Natural killer cell (primary cell): Measurements from ENCODE around the gene DMBT1. TPM values are rescaled to one million over a fixed set of nuclear protein-coding genes. Genes with fewer than 3 reads are reported as not detected.

Source experiments
- ATAC-seq, 3 donors: fragments of 150-1000 bp in 2 of 3; fragments of 200-7000 bp in 1 of 3; cut with Tn5 transposase; 1 replicate in 1 of 3; 2 replicates in 2 of 3; pipeline ENCODE4 v1.10.0; 2021; ENCODE audit warnings: mild to moderate bottlenecking in 2 of 3, moderate library complexity in 2 of 3
- DNase-seq, 2 donors: peaks; one replicate each; pipeline versions ENCODE4 v3.0.0 to v3.0.0-alpha.2; 2013 to 2021; ENCODE audit warnings: mixed read lengths in 1 of 2
- H3K27ac ChIP-seq: one replicate; pipeline ENCODE4 v1.5.1; 2013; ENCODE audit warnings: mild to moderate bottlenecking, low read length
- H3K27me3 ChIP-seq: one replicate; pipeline ENCODE4 v1.6.1; 2013; ENCODE audit warnings: low read length; ENCODE audit not compliant: control insufficient read depth, insufficient read depth
- H3K36me3 ChIP-seq: one replicate; pipeline ENCODE4 v1.6.1; 2013; ENCODE audit warnings: low read length; ENCODE audit not compliant: control insufficient read depth, insufficient read depth
- H3K4me1 ChIP-seq: one replicate; pipeline ENCODE4 v1.6.1; 2013; ENCODE audit warnings: low read length; ENCODE audit not compliant: control insufficient read depth, insufficient read depth
- H3K4me3 ChIP-seq: one replicate; pipeline ENCODE4 v1.5.1; 2013; ENCODE audit warnings: low read length
- H3K9me3 ChIP-seq: one replicate; pipeline ENCODE4 v1.6.1; 2013; ENCODE audit warnings: low read length; ENCODE audit not compliant: control insufficient read depth, insufficient read depth
- H3K27ac Mint-ChIP-seq, 2 donors: one replicate each; pipeline ENCODE4 v1.8.0; 2022; ENCODE audit warnings: mild to moderate bottlenecking in 2 of 2, mixed read lengths in 2 of 2, moderate library complexity in 1 of 2
- H3K27me3 Mint-ChIP-seq, 2 donors: one replicate each; pipeline ENCODE4 v1.8.0; 2022; ENCODE audit warnings: low read depth in 2 of 2, mixed read lengths in 2 of 2
- H3K36me3 Mint-ChIP-seq: one replicate; pipeline ENCODE4 v1.8.0; 2022; ENCODE audit warnings: mixed read lengths
- H3K4me1 Mint-ChIP-seq, 2 donors: one replicate each; pipeline ENCODE4 v1.8.0; 2022; ENCODE audit warnings: mixed read lengths in 2 of 2
- H3K4me3 Mint-ChIP-seq: one replicate; pipeline ENCODE4 v1.8.0; 2022; ENCODE audit warnings: mild to moderate bottlenecking, moderate library complexity, mixed read lengths
- H3K9me3 Mint-ChIP-seq, 2 donors: one replicate each; pipeline ENCODE4 v1.8.0; 2022; ENCODE audit warnings: mixed read lengths in 2 of 2
- WGBS: methylation state at CpG from one replicate; pipeline ENCODE4 v1.1.7; 2013; ENCODE audit warnings: missing lambda C conversion rate; ENCODE audit not compliant: insufficient coverage; 5-methylcytosine and 5-hydroxymethylcytosine counted together
- intact Hi-C: fragments of 100-400 bp; cut with micrococcal nuclease; formaldehyde crosslinking; loops from one replicate; pipeline ENCODE4 v1.14.2; 2022
- total RNA-seq, 4 donors: library from RNA; stranded (reverse); fragments of 120-200 nt in 1 of 4; gene quantifications; one replicate each; pipeline versions ENCODE4 v1.2.3 to v1.2.4, GENCODE V29; 2013 to 2022
- TF ChIP-seq, protein P1 (sequence below): fragments of 200-600 bp; IDR thresholded peaks from one replicate; pipeline ENCODE4 v1.8.0; 2022; ENCODE audit warnings: antibody characterized with exemption

Gene DMBT1
- total RNA-seq, 3 donors from 2014 or later (not counting 1 experiment from before 2014, with no cell fraction given): not detected

DNA sequence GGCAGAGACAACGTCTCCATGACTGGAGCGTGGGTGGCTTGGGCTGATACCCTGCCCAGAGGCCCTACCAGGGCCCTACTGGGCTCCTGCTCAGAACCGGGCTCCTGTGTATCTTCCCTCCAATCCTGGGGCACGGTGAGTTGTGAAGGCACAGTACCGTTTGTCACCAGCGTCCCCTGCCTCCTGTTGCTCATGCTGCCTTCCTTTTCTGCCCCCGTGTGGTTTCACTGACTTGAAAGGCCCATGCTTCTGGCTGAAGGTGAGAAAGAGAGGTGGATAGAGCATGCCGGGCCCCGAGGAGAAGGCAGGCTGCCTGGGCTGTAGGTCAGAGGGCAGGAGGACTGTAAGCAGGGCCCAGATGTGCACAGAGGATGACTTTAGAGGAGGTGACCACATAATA lies 9.1 kb upstream of the DMBT1 start:
- peak in 1 of 2 donors; percentile 71 for DNase-seq
- H3K4me3 ChIP-seq: no peak overlapping the region
- Mint-ChIP-seq H3K9me3 (no peaks in the 10 kb centered on the region), H3K36me3 (no peaks in the 10 kb centered on the region), H3K27me3 (peaks cover 0 to 5% of the 10 kb centered on the region in 2 donors), H3K4me1 (no peaks in the 10 kb centered on the region), H3K27ac (no peak overlapping the region), H3K4me3 (no peak overlapping the region)
- TF ChIP-seq, protein P1, sequence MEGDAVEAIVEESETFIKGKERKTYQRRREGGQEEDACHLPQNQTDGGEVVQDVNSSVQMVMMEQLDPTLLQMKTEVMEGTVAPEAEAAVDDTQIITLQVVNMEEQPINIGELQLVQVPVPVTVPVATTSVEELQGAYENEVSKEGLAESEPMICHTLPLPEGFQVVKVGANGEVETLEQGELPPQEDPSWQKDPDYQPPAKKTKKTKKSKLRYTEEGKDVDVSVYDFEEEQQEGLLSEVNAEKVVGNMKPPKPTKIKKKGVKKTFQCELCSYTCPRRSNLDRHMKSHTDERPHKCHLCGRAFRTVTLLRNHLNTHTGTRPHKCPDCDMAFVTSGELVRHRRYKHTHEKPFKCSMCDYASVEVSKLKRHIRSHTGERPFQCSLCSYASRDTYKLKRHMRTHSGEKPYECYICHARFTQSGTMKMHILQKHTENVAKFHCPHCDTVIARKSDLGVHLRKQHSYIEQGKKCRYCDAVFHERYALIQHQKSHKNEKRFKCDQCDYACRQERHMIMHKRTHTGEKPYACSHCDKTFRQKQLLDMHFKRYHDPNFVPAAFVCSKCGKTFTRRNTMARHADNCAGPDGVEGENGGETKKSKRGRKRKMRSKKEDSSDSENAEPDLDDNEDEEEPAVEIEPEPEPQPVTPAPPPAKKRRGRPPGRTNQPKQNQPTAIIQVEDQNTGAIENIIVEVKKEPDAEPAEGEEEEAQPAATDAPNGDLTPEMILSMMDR: no peak
- H3K36me3 ChIP-seq: no peaks in the 10 kb centered on the region
- no peak overlapping the region for H3K27ac ChIP-seq
- no peaks in the 10 kb centered on the region for H3K9me3 ChIP-seq
- intact Hi-C loops: no loop called here
- WGBS: 45% methylated on average over 9 of the region's 9 CpGs
- peak in 1 of 3 donors; percentile 37 for ATAC-seq
- peaks cover 8% of the 10 kb centered on the region for H3K4me1 ChIP-seq
- H3K27me3 ChIP-seq: no peaks in the 10 kb centered on the region

DNA sequence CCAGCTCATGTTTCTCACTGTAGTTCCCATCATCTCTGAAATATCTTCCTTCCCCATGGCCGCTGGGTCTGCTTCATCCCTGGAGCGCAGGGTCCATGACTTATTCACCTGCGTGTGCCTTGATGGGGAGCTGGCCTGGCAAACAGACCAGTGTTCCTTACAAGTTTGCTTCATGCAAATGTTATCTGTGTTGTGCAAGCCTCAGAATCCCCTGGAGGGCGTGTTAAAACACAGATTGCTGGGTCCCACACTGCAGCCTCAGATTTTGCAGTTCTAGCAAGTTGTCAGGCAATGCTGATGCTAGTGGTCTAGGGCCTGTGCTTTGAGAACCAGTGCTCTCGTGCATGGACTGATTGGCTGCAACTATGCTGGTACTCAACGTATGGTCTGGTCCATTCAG lies 7.2 kb upstream of the DMBT1 start:
- peaks cover 1 to 7% of the 10 kb centered on the region in 2 donors for H3K27me3 Mint-ChIP-seq
- H3K36me3 ChIP-seq: no peaks in the 10 kb centered on the region
- no peaks in the 10 kb centered on the region for H3K4me1 Mint-ChIP-seq
- DNase-seq: no peak
- no peaks in the 10 kb centered on the region for H3K36me3 Mint-ChIP-seq
- TF ChIP-seq, protein P1: no peak
- intact Hi-C loops: no loop called here
- no peak overlapping the region for H3K4me3 Mint-ChIP-seq
- H3K9me3 Mint-ChIP-seq: no peaks in the 10 kb centered on the region
- H3K9me3 ChIP-seq: no peaks in the 10 kb centered on the region
- no peak overlapping the region for H3K27ac Mint-ChIP-seq
- no peak overlapping the region for H3K4me3 ChIP-seq
- H3K27ac ChIP-seq: no peak overlapping the region
- no peaks in the 10 kb centered on the region for H3K27me3 ChIP-seq
- peaks cover 17% of the 10 kb centered on the region for H3K4me1 ChIP-seq
- 86% methylated on average over 6 of the region's 6 CpGs for WGBS
- ATAC-seq: no peak

DNA sequence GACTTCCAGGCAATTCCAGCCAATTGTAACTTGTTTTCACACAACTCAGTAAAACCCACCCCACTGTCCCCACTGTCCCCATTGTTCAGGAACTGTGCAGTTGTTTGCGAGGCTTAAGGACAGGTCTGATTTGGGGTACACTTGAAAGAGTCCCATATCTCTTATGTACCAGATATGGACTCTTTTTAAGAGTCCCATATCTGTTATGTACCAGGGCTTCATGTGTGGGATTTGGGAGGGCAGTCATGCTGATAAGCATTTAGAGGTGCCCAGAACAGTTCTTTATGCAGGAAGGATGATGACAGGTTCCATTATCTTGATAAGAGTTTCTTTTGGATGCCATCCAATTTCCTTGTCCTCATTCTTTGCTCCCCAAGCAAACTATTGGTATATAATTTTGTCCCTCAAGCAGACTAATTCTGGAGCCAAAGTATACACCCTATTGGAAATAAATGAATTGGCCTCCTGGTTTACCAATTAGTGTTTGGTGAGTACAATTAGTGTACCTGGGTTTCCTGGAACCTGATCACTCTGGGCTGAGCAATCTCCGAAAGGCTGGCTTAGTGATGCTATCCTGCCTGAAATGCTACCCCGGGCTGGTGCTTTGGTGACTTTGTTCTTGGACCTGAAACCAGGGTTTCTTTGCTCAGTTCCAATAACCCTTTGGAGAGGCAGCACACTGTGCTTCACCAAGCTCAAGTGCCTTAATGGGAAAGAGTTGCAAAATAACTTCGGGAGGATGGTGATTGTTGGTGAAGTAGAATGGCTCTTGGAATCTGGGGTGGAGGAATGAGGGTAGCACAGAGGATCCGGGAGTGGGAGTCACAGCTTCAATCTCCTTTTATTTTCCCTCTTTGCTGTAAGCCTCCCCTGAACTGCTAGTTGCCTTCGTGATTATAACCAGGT lies 6.2 kb upstream of the DMBT1 start:
- Mint-ChIP-seq H3K36me3 (no peaks in the 10 kb centered on the region), H3K27ac (no peak overlapping the region), H3K27me3 (peaks cover 12% of the 10 kb centered on the region in 2 donors), H3K4me3 (no peak overlapping the region), H3K4me1 (peaks cover 5 to 6% of the 10 kb centered on the region in 2 donors), H3K9me3 (no peaks in the 10 kb centered on the region)
- TF ChIP-seq, protein P1: no peak
- no peak overlapping the region for H3K27ac ChIP-seq
- no peaks in the 10 kb centered on the region for H3K27me3 ChIP-seq
- no peaks in the 10 kb centered on the region for H3K36me3 ChIP-seq
- intact Hi-C loops: no loop called here
- DNase-seq: no peak
- no peaks in the 10 kb centered on the region for H3K9me3 ChIP-seq
- peaks cover 23% of the 10 kb centered on the region for H3K4me1 ChIP-seq
- ATAC-seq: no peak
- 89% methylated on average over 6 of the region's 6 CpGs for WGBS
- H3K4me3 ChIP-seq: no peak overlapping the region
